Activated CD8-positive, alpha-beta memory T cell treated with anti-CD3 and anti-CD28 coated beads, Interleukin-2, amount 50 U/mL, for 4 hours (primary cell): Measurements from ENCODE around the gene PLXNA1.

Experiments used
- DNase-seq: peaks from one replicate; pipeline ENCODE4 v3.0.0-alpha.2; 2020

Gene PLXNA1

GRCh38 chr3:127025456-127025855, 42.5 kb downstream of the PLXNA1 start:
- no peak for DNase-seq

- DNase-seq: no peak
These were observed 43.1 kb downstream of the PLXNA1 start for GRCh38 chr3:127026036-127026435.

- no peak for DNase-seq
These were observed 43.7 kb downstream of the PLXNA1 start for GRCh38 chr3:127026661-127027060.

- DNase-seq: no peak
These were observed 44.3 kb downstream of the PLXNA1 start for GRCh38 chr3:127027061-127027735.

- DNase-seq: no peak
These were observed 45.1 kb downstream of the PLXNA1 start for GRCh38 chr3:127027811-127028548.

- DNase-seq: no peak
These were observed 46.1 kb downstream of the PLXNA1 start for GRCh38 chr3:127028781-127029657.

- no peak for DNase-seq
These were observed 47.0 kb downstream of the PLXNA1 start for GRCh38 chr3:127029658-127030507.

- no peak for DNase-seq
These were observed 47.8 kb downstream of the PLXNA1 start for GRCh38 chr3:127030508-127031412.

- DNase-seq: no peak
These were observed 48.5 kb downstream of the PLXNA1 start for GRCh38 chr3:127031413-127031810.

- no peak for DNase-seq
These were observed 48.9 kb downstream of the PLXNA1 start for GRCh38 chr3:127031845-127032244.

GRCh38 chr3:127032296-127032990, 49.5 kb downstream of the PLXNA1 start:
- no peak for DNase-seq
